Activated CD8-positive, alpha-beta memory T cell treated with anti-CD3 and anti-CD28 coated beads, Interleukin-2, amount 10 ng/mL, durations not matched to agents 7 days and 5 days (primary cell): ENCODE measurements around the gene ANKRD40. TPM values are rescaled to one million over a fixed set of nuclear protein-coding genes. Genes with fewer than 3 reads are reported as not detected.

Source experiments
- ATAC-seq: fragments of 150-1000 bp; cut with Tn5 transposase; one replicate; pipeline ENCODE4 v1.10.0; 2021; ENCODE audit warnings: moderate library complexity
- CTCF ChIA-PET: fragments of 350-600 bp; sonication (Branson Sonifier 250); formaldehyde crosslinking; loops from one replicate; lab custom pipeline; 2021; ENCODE audit warnings: antibody characterized with exemption; lab: Charles Lee
- DNase-seq: peaks from one replicate; pipeline ENCODE4 v3.0.0-alpha.2; 2020
- H3K27ac Mint-ChIP-seq: one replicate; pipeline ENCODE4 v1.8.0; 2021; ENCODE audit warnings: mild to moderate bottlenecking, mixed read lengths
- H3K27me3 Mint-ChIP-seq: one replicate; pipeline ENCODE4 v1.8.0; 2021; ENCODE audit warnings: mixed read lengths
- H3K36me3 Mint-ChIP-seq: one replicate; pipeline ENCODE4 v1.8.0; 2021; ENCODE audit warnings: mild to moderate bottlenecking, mixed read lengths
- H3K4me1 Mint-ChIP-seq: one replicate; pipeline ENCODE4 v1.8.0; 2021; ENCODE audit warnings: mixed read lengths
- H3K4me3 Mint-ChIP-seq: one replicate; pipeline ENCODE4 v1.8.0; 2021; ENCODE audit warnings: mild to moderate bottlenecking, moderate library complexity, mixed read lengths
- H3K9me3 Mint-ChIP-seq: one replicate; pipeline ENCODE4 v1.8.0; 2022; ENCODE audit warnings: low read depth, mixed read lengths
- total RNA-seq, 2 experiments: library from RNA; stranded (reverse); gene quantifications; one replicate each; pipeline ENCODE4 v1.2.3, GENCODE V29; 2021

Gene ANKRD40
- total RNA-seq, 2 experiments from 2014 or later = 30.5 to 39.3 TPM

DNA sequence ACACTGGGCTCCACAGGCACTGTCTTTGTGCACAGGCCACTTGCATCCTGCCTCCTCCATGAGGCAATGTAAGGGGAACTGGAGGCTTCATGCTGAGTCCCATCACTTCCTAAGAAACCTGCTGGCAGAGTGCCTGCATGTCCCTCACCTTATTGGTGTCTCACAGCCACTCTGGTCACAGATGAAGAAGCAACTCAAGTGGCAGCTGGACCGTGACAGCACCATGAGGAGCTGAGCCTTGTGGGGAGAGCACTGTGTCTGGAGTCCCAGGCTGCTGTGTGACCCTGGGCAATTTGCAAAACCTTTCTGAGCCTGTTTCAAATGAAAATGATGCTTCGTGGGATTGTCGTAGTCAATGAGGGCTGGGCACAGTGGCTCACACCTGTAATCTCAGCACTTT is 19.5 kb downstream of the ANKRD40 start:
- CTCF ChIA-PET = interaction anchor here (0.9 kb wide), 1 partner anchor 58 kb away, joined by 3 read pairs; no protein-coding TSS in a partner anchor
- peaks cover under 1% of the 10 kb centered on the region for H3K36me3 Mint-ChIP-seq
- no peaks in the 10 kb centered on the region for H3K9me3 Mint-ChIP-seq
- H3K27ac Mint-ChIP-seq = no peak overlapping the region
- no peak overlapping the region for H3K4me3 Mint-ChIP-seq
- DNase-seq (no peak), ATAC-seq (no peak)
- H3K27me3 Mint-ChIP-seq = no peaks in the 10 kb centered on the region
- no peaks in the 10 kb centered on the region for H3K4me1 Mint-ChIP-seq

DNA sequence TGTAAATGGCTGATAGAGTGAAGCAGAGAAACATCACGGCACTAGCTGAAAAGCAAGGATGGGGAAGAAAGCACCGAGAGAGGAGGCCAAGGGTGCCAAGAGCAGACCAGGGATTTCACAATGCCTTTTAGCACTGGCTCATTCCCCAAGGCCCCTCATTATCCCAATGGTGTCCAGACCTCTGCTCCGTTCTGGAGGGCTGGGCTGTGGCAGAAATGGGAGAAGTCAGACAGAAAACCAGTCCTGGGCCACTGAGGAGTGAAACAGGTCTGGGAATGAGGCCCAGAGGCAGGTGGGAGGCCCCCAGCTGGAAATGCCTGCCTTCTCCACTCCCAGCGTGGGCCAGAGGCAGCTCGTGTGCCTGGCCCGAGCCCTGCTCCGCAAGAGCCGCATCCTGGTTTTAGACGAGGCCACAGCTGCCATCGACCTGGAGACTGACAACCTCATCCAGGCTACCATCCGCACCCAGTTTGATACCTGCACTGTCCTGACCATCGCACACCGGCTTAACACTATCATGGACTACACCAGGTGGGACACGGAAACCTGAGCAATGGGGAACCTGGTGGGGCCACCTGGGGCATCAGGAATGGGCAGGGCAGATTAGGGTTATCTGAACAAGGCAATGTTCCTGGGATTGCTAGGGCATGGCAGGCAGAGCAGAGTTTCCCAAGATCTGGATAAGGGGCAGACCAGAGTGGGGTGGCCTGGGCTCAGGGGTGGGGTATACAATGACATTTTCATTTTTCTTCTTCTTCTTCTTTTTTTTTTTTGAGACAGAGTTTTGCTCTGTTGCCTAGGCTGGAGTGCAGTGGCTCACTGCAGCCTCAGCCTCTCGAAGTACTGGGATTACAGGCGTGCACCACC is 20.3 kb downstream of the ANKRD40 start:
- Mint-ChIP-seq H3K4me3 (no peak overlapping the region), H3K27ac (no peak overlapping the region), H3K27me3 (peaks cover 2% of the 10 kb centered on the region), H3K36me3 (no peaks in the 10 kb centered on the region), H3K4me1 (no peaks in the 10 kb centered on the region), H3K9me3 (no peaks in the 10 kb centered on the region)
- no peak for ATAC-seq
- CTCF ChIA-PET = interaction anchor here (0.9 kb wide), 1 partner anchor 57 kb away, joined by 3 read pairs; no protein-coding TSS in a partner anchor
- no peak for DNase-seq

DNA sequence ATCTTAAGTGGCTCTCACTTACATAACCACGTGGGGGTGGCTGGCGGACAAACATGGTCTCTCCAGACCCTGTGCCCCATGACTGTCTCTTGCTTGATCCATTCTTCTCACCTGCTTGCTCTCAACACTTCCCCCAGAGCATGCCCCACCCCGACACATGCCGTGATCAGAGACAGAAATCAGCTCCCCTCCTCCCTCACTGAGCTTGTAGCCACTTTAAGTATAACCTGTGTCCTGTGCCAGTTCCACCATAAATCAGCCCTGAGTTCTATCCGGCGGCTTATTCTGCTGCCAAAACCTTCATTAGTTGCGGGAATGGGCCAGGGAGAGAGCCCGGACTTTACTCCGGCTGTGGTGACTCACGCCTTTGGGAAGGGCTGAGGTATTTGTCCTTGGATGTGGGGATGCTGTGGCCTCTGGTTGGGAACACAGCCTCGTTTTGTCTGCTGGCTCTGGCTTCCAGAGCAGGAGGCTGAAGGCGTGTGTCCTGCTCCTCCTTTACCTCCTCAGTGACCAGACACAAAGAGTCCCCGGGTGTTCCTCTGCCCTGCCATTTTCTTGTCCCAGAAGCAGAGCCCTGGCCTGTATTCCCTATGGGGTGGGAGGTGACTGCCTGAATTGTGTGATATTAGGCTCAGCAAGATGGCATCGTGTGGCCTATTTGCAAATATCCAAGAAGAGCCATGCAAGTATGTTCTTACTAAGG is 21.1 kb downstream of the ANKRD40 start:
- Mint-ChIP-seq H3K4me1 (no peaks in the 10 kb centered on the region), H3K4me3 (no peak overlapping the region), H3K9me3 (no peaks in the 10 kb centered on the region), H3K27ac (no peak overlapping the region), H3K27me3 (peaks cover 8% of the 10 kb centered on the region), H3K36me3 (no peaks in the 10 kb centered on the region)
- no peak for DNase-seq
- CTCF ChIA-PET = interaction anchor here (1.1 kb wide), 1 partner anchor 8 kb away, joined by 3 read pairs; no protein-coding TSS in a partner anchor
- no peak for ATAC-seq

DNA sequence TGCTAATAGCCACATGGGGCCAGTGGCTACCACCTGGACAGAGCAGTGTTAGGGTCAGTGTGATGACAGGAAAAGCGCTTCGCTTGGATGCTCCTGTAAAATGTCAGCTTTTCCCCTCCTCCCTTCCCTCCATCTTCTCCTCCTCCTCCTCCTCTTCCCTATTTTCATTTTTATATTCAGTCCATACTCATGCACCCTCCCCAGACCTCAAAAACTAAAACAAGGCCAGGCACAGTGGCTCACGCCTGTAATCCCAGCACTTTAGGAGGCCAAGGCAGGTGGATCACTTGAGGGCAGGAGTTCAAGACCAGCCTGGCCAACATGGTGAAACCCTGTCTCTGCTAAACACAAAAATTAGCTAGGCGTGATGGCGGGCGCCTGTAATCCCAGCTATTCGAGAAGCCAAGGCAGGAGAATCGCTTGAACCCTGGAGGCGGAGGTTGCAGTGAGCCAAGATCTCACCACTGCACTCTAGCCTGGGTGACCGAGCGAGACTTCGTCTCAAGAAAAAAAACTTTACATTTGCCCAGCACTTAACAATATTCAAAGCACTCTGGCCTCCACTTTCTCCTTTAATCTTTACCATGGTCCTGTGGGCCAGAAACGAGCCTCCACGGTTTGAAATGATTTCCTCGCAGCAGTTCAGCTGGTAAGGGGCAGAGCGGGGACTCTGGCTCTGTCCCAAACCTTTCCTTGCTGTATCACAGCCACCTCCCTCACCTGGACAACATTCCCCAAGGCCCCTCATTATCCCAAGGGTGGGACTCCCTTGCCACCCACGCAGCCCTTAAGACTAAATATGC is 21.8 kb downstream of the ANKRD40 start:
- CTCF ChIA-PET = interaction anchor here (1.1 to 1.3 kb wide), 2 partner anchors 9 to 12 kb away, joined by 3 to 5 read pairs; no protein-coding TSS in a partner anchor
- Mint-ChIP-seq H3K9me3 (no peaks in the 10 kb centered on the region), H3K36me3 (no peaks in the 10 kb centered on the region), H3K27ac (no peak overlapping the region), H3K4me1 (peaks cover 4% of the 10 kb centered on the region), H3K27me3 (peaks cover 14% of the 10 kb centered on the region), H3K4me3 (no peak overlapping the region)
- no peak for DNase-seq
- ATAC-seq = no peak

DNA sequence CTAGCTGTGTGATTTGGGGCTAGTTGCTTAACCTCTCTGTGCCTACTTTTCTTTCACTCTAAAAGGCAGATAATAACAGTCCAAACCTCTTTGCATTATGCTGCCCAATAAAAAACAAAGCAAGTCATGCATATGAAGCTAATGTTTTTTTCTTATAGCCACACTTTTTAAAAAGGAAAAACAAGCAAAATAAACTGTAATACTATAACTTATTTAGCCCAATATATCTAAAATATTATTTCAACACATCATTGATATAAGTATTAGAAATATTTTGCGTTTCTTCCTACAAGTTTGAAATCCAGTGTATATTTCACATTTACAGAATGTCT is 22.4 kb downstream of the ANKRD40 start:
- Mint-ChIP-seq H3K36me3 (no peaks in the 10 kb centered on the region), H3K4me1 (peaks cover 4% of the 10 kb centered on the region), H3K4me3 (no peak overlapping the region), H3K27me3 (peaks cover 18% of the 10 kb centered on the region), H3K27ac (no peak overlapping the region), H3K9me3 (no peaks in the 10 kb centered on the region)
- DNase-seq (no peak), ATAC-seq (no peak)
- CTCF ChIA-PET = interaction anchor here (1.3 kb wide), 1 partner anchor 12 kb away, joined by 5 read pairs; no protein-coding TSS in a partner anchor

DNA sequence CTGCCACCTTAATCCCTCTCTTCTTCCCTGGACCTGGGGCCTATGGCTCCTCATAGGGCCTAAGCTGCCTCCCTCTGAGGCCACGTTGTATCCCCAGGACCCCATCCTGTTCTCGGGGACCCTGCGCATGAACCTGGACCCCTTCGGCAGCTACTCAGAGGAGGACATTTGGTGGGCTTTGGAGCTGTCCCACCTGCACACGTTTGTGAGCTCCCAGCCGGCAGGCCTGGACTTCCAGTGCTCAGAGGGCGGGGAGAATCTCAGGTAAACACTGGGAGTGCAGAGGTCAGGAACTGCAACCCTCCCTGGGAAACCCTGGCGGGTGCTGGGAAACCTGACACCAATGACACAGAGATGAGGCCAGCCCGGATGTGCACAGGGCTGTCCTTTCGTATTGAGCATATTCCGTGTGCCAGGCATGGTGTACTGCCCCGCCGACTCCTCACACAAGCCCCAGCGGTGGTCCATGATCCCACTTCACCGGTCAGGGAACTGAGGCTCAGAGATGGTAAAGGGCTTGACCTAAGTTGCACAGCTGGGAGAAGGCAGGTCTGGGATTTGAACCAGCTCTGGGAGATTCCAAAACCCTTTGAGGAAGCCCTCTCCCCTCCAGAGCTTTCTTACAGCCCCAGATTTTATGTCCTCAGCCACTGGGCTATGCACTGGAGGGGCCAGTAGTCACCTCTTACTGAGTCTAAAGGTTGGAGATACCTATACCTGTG is 22.9 kb downstream of the ANKRD40 start:
- Mint-ChIP-seq H3K36me3 (no peaks in the 10 kb centered on the region), H3K4me3 (no peak overlapping the region), H3K27ac (no peak overlapping the region), H3K4me1 (peaks cover 4% of the 10 kb centered on the region), H3K9me3 (no peaks in the 10 kb centered on the region), H3K27me3 (peaks cover 19% of the 10 kb centered on the region)
- DNase-seq (no peak), ATAC-seq (no peak)
- CTCF ChIA-PET = interaction anchor here (1.1 to 1.3 kb wide), 2 partner anchors 13 to 16 kb away, joined by 3 to 5 read pairs; no protein-coding TSS in a partner anchor

DNA sequence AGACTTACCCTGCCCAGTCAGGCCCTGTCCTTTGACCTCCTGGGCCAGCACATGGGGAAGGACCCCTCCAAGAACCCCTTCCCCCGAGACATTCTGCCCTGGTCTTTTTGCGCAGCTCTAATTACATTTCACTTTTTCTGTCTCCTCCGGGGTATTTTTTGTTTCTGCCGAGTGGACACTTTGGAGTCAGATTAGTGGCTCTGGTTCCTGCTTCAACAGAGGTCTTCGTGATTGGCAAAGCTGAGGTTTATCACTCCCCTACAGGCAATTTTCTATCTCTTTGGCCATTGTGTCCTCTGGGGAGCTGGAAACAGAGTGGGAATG is 23.5 kb downstream of the ANKRD40 start:
- Mint-ChIP-seq H3K27ac (no peak overlapping the region), H3K4me3 (no peak overlapping the region), H3K36me3 (no peaks in the 10 kb centered on the region), H3K9me3 (no peaks in the 10 kb centered on the region), H3K4me1 (peaks cover 4% of the 10 kb centered on the region), H3K27me3 (peaks cover 19% of the 10 kb centered on the region)
- no peak for ATAC-seq
- CTCF ChIA-PET = interaction anchor here (1.1 kb wide), 1 partner anchor 16 kb away, joined by 3 read pairs; no protein-coding TSS in a partner anchor
- no peak for DNase-seq

DNA sequence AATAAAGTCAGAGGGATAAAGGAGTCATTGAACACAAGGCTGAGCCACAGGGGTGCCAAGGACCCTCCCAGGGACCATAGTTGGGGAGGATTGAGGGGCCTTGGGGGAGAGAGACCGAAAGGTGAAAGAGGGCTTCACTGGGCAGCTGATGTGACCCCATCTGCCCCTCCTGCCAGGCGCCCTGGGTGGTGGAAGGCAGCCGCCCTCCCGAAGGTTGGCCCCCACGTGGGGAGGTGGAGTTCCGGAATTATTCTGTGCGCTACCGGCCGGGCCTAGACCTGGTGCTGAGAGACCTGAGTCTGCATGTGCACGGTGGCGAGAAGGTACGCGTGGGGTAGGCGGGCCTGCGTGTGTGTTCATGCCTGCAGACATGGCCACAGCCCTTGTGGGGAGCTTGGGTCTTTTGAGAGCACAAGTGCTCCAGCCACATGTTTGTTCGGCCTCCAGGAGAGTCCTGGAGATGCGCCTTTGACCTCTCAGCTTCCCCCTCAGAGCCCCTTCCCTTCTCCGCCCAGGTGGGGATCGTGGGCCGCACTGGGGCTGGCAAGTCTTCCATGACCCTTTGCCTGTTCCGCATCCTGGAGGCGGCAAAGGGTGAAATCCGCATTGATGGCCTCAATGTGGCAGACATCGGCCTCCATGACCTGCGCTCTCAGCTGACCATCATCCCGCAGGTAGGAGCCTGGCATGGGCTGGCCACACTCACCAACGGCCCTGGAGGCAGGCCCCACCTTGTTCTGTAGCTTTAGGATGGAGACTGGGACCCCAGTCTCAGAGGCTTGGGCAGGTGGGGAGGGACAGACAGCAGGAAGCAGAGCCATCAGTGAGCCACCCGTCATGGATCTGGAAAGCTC is 24.1 kb downstream of the ANKRD40 start:
- H3K27ac Mint-ChIP-seq = no peak overlapping the region
- H3K36me3 Mint-ChIP-seq = no peaks in the 10 kb centered on the region
- H3K4me3 Mint-ChIP-seq = no peak overlapping the region
- peaks cover 4% of the 10 kb centered on the region for H3K4me1 Mint-ChIP-seq
- CTCF ChIA-PET = interaction anchor here (1.1 kb wide), 1 partner anchor 17 kb away, joined by 3 read pairs; no protein-coding TSS in a partner anchor
- H3K9me3 Mint-ChIP-seq = no peaks in the 10 kb centered on the region
- H3K27me3 Mint-ChIP-seq = peaks cover 19% of the 10 kb centered on the region
- ATAC-seq = no peak
- no peak for DNase-seq

DNA sequence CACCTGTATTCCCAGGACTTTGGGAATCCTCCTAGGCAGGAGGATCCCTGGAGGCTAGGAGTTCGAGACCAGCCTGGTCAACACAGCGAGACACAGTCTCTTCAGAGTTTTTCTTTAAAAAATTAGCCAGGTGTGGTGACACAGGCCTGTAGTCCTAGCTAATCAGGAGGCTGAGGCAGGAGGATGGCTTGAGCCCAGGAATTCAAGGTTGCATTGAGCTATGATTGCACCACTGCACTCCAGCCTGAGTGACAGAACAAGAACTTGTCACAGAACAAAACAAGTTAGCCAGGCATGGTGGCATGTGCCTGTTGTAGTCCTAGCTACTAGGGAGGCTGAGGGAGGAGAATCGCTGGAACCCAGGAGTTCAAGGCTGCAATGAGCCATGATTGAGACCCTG is 24.8 kb downstream of the ANKRD40 start:
- Mint-ChIP-seq H3K27me3 (peaks cover 19% of the 10 kb centered on the region), H3K27ac (no peak overlapping the region), H3K9me3 (no peaks in the 10 kb centered on the region), H3K36me3 (no peaks in the 10 kb centered on the region), H3K4me1 (peaks cover 4% of the 10 kb centered on the region), H3K4me3 (no peak overlapping the region)
- CTCF ChIA-PET = no interaction called here
- DNase-seq (no peak), ATAC-seq (no peak)

DNA sequence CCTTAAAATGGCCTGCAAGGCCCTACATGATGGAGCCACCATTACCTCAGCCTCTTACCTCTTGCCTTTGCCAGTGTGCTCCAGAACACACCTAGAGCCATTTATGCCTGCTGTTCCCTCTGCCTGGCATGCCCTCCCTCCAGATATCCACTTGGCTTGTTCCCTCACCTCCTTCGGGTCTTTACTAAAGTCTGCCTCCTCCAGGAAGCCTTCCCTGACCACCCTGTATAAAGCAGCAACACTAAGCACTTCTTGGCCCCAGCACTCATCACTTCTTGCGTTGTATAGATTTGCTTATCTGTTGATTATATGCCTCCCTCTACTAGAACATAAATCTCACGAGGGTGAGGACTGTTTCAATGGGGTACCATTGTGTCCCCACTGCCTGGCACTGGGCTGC is 25.3 kb downstream of the ANKRD40 start:
- Mint-ChIP-seq H3K9me3 (no peaks in the 10 kb centered on the region), H3K36me3 (no peaks in the 10 kb centered on the region), H3K27ac (no peak overlapping the region), H3K4me1 (peaks cover 4% of the 10 kb centered on the region), H3K27me3 (peaks cover 19% of the 10 kb centered on the region), H3K4me3 (no peak overlapping the region)
- CTCF ChIA-PET = interaction anchor here (0.5 kb wide), 1 partner anchor 513 kb away, joined by 3 read pairs; no protein-coding TSS in a partner anchor
- no peak for ATAC-seq
- no peak for DNase-seq

DNA sequence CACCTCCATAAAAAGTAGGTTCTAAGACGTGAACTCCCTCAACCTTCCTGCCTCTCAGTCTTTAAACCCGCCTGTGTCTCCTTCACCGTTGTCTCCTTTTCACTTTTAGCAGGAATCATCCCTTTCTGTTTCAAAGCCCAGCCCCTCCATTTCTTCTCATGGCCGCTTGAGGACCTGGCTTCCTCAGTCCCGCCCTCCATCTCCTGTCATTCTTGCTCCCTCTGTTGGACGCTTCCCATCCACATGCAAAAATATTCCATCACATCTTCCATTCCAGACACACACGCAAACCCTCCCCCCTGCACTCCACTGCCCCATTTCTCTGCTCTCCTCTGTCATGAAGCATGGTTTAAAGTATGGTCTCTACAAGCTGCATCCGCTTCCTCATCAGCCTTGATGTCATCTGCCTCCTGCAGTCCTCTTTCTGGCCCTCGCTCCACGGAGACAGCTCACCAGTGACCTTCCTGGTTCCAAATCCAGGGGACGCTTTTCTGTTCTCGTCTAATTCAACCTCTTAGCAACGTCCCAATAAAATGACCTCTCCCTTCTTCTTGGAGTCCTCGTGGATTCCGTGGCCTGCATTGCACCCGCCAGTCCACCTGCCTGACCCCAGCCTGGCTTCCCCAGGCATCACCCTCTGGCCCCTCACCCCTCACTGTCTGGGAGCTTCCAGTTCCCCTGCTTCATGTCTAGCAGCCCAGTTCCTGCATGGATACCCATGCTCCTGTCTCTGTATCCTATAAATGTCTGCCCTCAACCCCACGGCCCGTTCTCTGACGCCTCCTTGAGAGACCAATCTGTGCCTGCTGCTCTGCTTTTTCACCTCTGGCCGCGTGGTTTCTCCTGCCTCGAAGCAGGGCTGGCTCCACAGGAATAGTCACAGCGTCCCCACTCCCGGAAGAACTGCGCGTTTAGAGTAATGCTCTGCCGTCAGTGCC is 26.2 kb downstream of the ANKRD40 start:
- peaks cover 19% of the 10 kb centered on the region for H3K27me3 Mint-ChIP-seq
- DNase-seq (no peak), ATAC-seq (no peak)
- peaks cover 4% of the 10 kb centered on the region for H3K4me1 Mint-ChIP-seq
- no peak overlapping the region for H3K4me3 Mint-ChIP-seq
- H3K27ac Mint-ChIP-seq = no peak overlapping the region
- H3K36me3 Mint-ChIP-seq = no peaks in the 10 kb centered on the region
- CTCF ChIA-PET = no interaction called here
- no peaks in the 10 kb centered on the region for H3K9me3 Mint-ChIP-seq
